Measurements from ENCODE around the gene EMB. TPM values are rescaled to one million over a fixed set of nuclear protein-coding genes. Genes with fewer than 3 reads are reported as not detected.
"Not testable (repeated sequence)": the region's sequence is repeated elsewhere in the genome, so short reads cannot be mapped to it uniquely, and the experiment has no call there.

The EMB gene
- total and polyA plus RNA-seq, 2 of the 8 experiments (the other 6 are each of a cell fraction or from before 2014, with no cell fraction given), result 29.3 to 48.4 TPM

DNA sequence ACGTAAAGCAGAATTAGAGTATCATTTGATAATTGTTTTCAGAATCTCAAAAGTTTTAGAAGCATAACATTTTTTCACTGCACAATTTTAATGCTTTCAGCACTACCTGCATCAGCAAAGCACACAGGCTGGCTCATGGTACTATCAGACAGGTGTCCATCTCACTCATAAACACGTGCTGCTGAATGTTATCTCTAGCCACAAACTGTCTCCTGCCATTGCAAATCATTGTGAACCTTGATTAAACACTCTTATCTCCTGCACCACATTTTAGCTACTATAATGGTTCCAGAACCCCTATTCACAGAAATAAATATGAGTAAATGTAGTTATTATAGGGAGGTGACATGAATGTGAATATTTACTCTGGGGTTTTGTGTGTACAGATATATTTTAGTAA lies 56.7 kb downstream of the EMB start:
- H2BK15ac ChIP-seq (ENCODE audit: low read length); H3K23ac ChIP-seq (ENCODE audit: insufficient read length); H3K56ac ChIP-seq (replicated peaks; ENCODE audit: insufficient read length, low read depth, low read length); H4K5ac ChIP-seq (ENCODE audit: insufficient read length, low read depth, low read length); H3K4me2 ChIP-seq (ENCODE audit: insufficient read depth in 1 of 2, low read depth in 2 of 2, low read length in 2 of 2); H4K8ac ChIP-seq (ENCODE audit: extremely low read depth, insufficient read depth, low read length); H2BK120ac ChIP-seq (replicated peaks; ENCODE audit: low read depth, low read length); H2AFZ ChIP-seq (ENCODE audit: low read length); H3K4me1 ChIP-seq (replicated peaks in 1 of 4; ENCODE audit: control insufficient read depth in 3 of 4, insufficient read depth in 4 of 4, low read length in 3 of 4); CTCF ChIA-PET (ENCODE audit: partially characterized antibody); H3K14ac ChIP-seq (ENCODE audit: insufficient read length); H3K4me3 ChIP-seq (ENCODE audit: extremely low read depth in 1 of 4, insufficient read depth in 2 of 4, low read depth in 3 of 4, low read length in 4 of 4); H2AK5ac ChIP-seq (ENCODE audit: low read depth, low read length); H2BK5ac ChIP-seq (ENCODE audit: low read depth, low read length); H3K36me3 ChIP-seq (ENCODE audit: control insufficient read depth in 2 of 4, insufficient read depth in 4 of 4, low read length in 3 of 4); H3K23me2 ChIP-seq (ENCODE audit: low read depth, low read length); H3K79me2 ChIP-seq (ENCODE audit: control insufficient read depth in 1 of 2, insufficient read depth in 2 of 2, low read length in 2 of 2); H2BK12ac ChIP-seq (ENCODE audit: low read depth, low read length); H3K27me3 ChIP-seq (replicated peaks in 1 of 4; ENCODE audit: control insufficient read depth in 3 of 4, extremely low read depth in 1 of 4, insufficient read depth in 3 of 4, low read length in 3 of 4); DNase-seq (ENCODE audit: low read depth in 1 of 2, low spot score in 2 of 2); H4K91ac ChIP-seq (replicated peaks; ENCODE audit: insufficient read length, low read length); H3K9ac ChIP-seq (replicated peaks in 1 of 4; ENCODE audit: extremely low read depth in 1 of 4, low read depth in 3 of 4, low read length in 3 of 4); H3K27ac ChIP-seq (ENCODE audit: low read depth, low read length); FAIRE-seq; H2BK20ac ChIP-seq (ENCODE audit: low read length); H3K18ac ChIP-seq (ENCODE audit: extremely low read depth, low read length); H3K79me1 ChIP-seq (ENCODE audit: low read depth, low read length); H3K4ac ChIP-seq (replicated peaks; ENCODE audit: insufficient read length, low read depth, low read length); H3K9me3 ChIP-seq (ENCODE audit: insufficient read depth in 2 of 2, low read depth in 1 of 2, low read length in 1 of 2); POLR2A ChIA-PET (ENCODE audit: partially characterized antibody); H4K20me1 ChIP-seq (replicated peaks in 1 of 2; ENCODE audit: control insufficient read depth in 1 of 2, insufficient read depth in 2 of 2, low read length in 2 of 2): not testable (repeated sequence)
- 86% methylated on average over 2 of the region's 2 CpGs; no CpG with 5 or more reads in 1 of the 2 experiments for WGBS, 2 experiments (ENCODE audit: extremely low coverage in 1 of 2, insufficient coverage in 1 of 2, insufficient read length in 1 of 2, insufficient replicate concordance in 2 of 2, low coverage in 1 of 2, low lambda C conversion rate in 2 of 2, missing lambda C conversion rate in 1 of 2)

- H2AFZ ChIP-seq (ENCODE audit: low read length); H3K79me1 ChIP-seq (ENCODE audit: low read depth, low read length); H3K56ac ChIP-seq (replicated peaks; ENCODE audit: insufficient read length, low read depth, low read length); H3K4me3 ChIP-seq (ENCODE audit: extremely low read depth in 1 of 4, insufficient read depth in 2 of 4, low read depth in 3 of 4, low read length in 4 of 4); H3K27me3 ChIP-seq (replicated peaks in 1 of 4; ENCODE audit: control insufficient read depth in 3 of 4, extremely low read depth in 1 of 4, insufficient read depth in 3 of 4, low read length in 3 of 4); H3K27ac ChIP-seq (ENCODE audit: low read depth, low read length); H3K14ac ChIP-seq (ENCODE audit: insufficient read length); H3K4me2 ChIP-seq (ENCODE audit: insufficient read depth in 1 of 2, low read depth in 2 of 2, low read length in 2 of 2); H3K79me2 ChIP-seq (ENCODE audit: control insufficient read depth in 1 of 2, insufficient read depth in 2 of 2, low read length in 2 of 2); H2BK12ac ChIP-seq (ENCODE audit: low read depth, low read length); POLR2A ChIA-PET (ENCODE audit: partially characterized antibody); H4K8ac ChIP-seq (ENCODE audit: extremely low read depth, insufficient read depth, low read length); H3K18ac ChIP-seq (ENCODE audit: extremely low read depth, low read length); H2BK15ac ChIP-seq (ENCODE audit: low read length); FAIRE-seq; H4K91ac ChIP-seq (replicated peaks; ENCODE audit: insufficient read length, low read length); H3K36me3 ChIP-seq (ENCODE audit: control insufficient read depth in 2 of 4, insufficient read depth in 4 of 4, low read length in 3 of 4); H3K9ac ChIP-seq (replicated peaks in 1 of 4; ENCODE audit: extremely low read depth in 1 of 4, low read depth in 3 of 4, low read length in 3 of 4); H4K5ac ChIP-seq (ENCODE audit: insufficient read length, low read depth, low read length); H3K23me2 ChIP-seq (ENCODE audit: low read depth, low read length); DNase-seq (ENCODE audit: low read depth in 1 of 2, low spot score in 2 of 2); H2BK5ac ChIP-seq (ENCODE audit: low read depth, low read length); H3K4me1 ChIP-seq (replicated peaks in 1 of 4; ENCODE audit: control insufficient read depth in 3 of 4, insufficient read depth in 4 of 4, low read length in 3 of 4); H4K20me1 ChIP-seq (replicated peaks in 1 of 2; ENCODE audit: control insufficient read depth in 1 of 2, insufficient read depth in 2 of 2, low read length in 2 of 2); CTCF ChIA-PET (ENCODE audit: partially characterized antibody); H3K4ac ChIP-seq (replicated peaks; ENCODE audit: insufficient read length, low read depth, low read length); H2AK5ac ChIP-seq (ENCODE audit: low read depth, low read length); H2BK120ac ChIP-seq (replicated peaks; ENCODE audit: low read depth, low read length); H3K23ac ChIP-seq (ENCODE audit: insufficient read length); H2BK20ac ChIP-seq (ENCODE audit: low read length): not testable (repeated sequence)
- peaks cover 3 to 11% of the 10 kb centered on the region in 2 experiments; a peak in 3 of 4 replicates for H3K9me3 ChIP-seq (ENCODE audit: insufficient read depth in 2 of 2, low read depth in 1 of 2, low read length in 1 of 2)
- WGBS, 2 experiments (ENCODE audit: extremely low coverage in 1 of 2, insufficient coverage in 1 of 2, insufficient read length in 1 of 2, insufficient replicate concordance in 2 of 2, low coverage in 1 of 2, low lambda C conversion rate in 2 of 2, missing lambda C conversion rate in 1 of 2), result 95% methylated on average over 6 of the region's 11 CpGs; no CpG with 5 or more reads in 1 of the 2 experiments
These were observed 64.4 kb downstream of the EMB start for GRCh38 chr5:50376696-50377095.

All from H1 (cell line).